ENCODE results near the gene LCP2.

- TF ChIP-seq CTCF (IDR thresholded peaks at IDR 0.05; ENCODE audit: low read depth, low read length) = no peak
- TF ChIP-seq EZH2phosphoT487 (IDR thresholded peaks at IDR 0.05; ENCODE audit: low read depth) = no peak
Measured at GRCh38 chr5:170316937-170317336, 19.4 kb upstream of the LCP2 start.
